Stimulated activated CD8-positive, alpha-beta memory T cell treated with anti-CD3 and anti-CD28 coated beads, Interleukin-7, amount 100 ng/mL, for 48 hours (primary cell): ENCODE data around the gene DIAPH2.

ENCODE experiments used
- DNase-seq, 2 donors: peaks; one replicate each; pipeline ENCODE4 v3.0.0-alpha.2; 2020; ENCODE audit warnings: low read depth in 1 of 2; ENCODE audit errors: extremely low read depth in 1 of 2

DIAPH2 gene

DNA sequence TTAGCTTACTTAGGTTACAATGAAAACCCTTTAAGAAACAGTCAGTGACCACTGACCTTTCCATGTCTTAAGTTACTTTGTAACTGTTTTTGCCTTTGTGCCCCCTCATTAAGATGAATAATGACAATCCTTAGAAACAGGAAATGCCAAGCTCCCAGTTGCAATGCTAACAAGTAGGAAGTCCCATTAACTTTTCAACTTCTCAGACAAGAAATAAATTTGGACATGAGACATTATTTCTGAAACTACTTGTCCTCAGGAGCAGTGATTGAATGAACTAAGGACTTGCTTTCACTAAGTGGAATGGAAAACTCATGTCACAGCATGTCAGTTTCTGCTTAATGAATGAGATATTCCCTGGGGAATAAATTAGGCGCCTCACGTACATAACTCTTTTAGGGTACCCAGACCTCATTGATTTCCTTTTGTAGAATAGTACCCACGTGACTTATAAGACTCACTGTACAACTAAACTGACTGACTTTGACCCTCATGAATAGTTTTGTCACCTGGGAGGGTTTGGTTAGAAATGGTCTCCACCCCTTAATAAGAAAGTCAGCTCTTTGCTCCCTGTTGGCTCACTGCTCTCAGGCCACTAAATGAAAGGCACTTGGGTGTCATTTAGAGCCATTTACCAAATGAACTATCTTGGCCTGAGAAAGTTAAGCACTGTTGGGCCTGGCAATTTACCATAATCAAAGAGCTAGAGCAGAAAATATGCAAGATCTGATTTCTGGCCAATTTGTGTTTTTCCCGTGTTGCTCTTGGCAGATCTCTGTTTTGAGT lies 582.9 kb downstream of the DIAPH2 start:
- no peak for DNase-seq

DNA sequence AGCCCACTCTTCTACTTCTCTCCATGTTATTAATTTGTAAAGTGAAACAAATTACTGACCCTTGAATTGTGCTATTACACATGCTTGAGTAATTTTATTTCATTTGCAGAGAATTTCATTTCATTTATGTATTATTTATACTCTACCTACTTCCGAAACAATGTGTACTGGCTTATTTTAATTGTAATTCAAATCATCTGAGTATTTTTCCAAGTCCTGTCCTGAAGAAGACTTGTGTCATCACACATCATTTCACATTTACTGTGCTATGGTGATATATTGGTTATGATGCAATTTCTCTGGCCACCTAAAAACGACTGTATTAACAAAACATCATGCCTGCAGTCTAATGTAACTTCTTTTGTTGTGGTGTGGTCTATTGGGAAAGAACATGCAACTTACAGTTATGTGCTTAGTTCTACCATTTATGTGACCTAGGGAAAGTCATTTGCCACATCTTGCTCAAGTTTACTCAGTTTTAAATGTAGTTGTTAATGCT lies 583.6 kb downstream of the DIAPH2 start:
- DNase-seq = no peak

DNA sequence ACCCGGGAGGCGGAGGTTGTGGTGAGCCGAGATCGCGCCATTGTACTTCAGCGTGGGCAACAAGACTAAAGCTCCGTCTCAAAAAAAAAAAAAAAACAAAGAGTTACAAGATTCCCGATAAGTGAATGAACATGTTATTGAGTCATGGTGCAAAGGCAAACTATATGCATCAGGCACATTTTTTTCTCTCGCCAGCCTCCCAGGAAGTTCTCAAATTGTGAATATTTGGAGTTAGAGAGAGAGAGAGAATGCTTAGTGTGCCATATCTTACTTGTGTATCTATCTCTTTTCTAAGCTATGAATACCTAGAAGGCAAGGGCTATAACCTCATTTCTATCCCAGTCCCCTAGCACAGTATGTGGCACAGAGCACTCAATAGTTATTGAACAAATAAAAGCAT lies 599.9 kb downstream of the DIAPH2 start:
- DNase-seq = no peak

DNA sequence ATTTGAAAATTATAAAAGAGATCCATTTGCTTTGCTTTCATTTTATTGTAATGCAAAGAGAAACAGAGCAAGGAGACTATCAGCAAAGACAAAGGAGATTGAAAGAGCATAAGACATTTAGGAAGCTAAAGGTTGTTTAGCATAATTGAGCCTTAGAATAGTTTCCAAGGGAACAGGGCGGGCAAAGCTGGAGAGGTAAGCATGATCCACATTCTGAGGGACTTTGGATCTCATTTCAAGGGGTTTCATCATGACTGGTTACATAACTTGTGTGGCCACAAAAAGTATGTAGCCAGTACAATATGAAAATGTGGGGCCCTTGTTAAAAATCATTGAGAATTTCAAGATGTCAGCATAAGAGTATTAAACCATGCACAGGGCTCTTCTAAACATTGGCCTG lies 605.6 kb downstream of the DIAPH2 start:
- DNase-seq = no peak

DNA sequence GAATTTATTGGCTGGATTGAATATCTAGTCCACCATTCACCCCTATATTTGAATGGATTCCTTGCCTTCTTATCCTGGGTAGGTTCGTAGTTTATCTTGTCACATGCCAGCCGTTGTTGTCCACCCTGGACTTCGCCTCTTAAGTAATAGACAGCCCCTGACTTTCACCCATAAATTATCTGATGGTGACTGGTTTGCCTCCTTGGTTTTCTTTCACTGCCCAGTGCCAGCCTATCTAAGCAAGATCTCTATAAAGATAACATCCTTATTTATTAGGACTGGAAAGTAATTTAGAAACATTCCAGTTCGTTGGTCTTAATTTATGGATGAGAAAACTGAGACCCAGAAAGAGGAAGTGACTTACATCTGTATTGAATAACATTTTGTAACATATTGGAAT lies 609.4 kb downstream of the DIAPH2 start:
- no peak for DNase-seq

DNA sequence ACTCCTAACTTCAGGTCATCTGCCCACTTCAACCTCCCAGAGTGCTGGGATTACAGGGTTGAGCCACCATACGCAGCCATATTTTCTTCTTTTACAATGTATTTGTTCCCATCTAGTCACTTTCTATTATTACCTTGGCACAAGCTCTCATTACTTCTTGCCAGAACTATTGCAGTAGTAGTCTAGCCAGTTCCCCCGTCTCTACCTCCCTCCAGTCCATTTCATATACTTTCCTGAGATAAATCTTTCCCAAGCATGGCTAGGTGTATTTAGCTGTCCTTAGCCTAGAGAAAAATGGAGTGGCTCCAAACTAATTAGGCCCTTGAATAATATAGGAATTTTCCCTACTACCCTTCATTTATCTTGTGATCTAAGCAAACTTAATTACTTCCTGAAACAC lies 611.3 kb downstream of the DIAPH2 start:
- DNase-seq = no peak

DNA sequence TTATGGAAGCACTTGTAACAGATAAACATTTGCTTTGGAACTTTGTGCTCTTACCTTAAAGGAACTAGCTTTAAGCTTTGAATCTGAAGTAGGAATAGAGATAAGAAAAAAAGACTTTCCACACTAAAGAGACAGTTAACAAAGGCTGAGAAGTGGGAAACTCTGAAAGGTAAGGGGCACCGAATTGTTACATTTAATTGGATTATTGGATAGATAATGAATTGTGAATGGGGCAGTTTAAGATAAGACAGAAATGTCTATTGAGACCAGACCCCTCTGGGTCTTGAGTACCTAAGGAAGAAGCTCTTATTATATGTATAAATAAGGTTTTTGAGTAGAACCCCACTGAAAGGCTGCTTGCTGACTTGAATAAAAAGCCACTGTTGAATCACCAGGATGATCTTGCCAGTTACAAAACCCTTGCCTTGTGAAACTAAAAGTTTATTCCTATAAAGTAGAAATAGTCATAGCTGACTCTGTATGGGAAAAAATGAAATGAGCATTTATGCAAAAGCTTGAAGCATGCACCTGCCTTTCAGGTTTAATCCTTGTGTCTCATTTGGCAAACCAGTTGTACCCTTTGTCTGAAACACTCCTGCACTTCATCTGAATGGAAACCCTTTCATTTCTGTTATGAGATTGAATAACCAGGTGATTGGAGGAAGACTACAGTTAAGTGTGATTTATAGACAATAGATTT lies 622.3 kb downstream of the DIAPH2 start:
- no peak for DNase-seq

DNA sequence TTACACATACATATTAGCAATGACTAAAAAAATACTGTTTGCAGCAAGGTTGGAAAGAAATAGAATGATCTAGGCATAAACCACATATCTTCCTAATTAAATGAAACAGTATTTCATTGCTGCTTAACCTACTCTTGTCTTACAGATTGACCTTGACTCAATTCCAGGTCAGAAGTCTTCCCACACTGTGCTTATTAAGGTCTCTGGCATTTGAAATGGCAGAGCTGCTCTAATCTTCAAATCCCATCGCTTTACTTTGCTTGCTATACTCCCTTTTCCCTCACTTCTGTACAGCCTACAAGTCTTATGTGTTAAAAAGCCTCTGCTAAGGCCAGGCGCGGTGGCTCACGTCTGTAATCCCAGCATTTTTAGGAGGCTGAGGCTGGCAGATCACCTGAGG lies 623.5 kb downstream of the DIAPH2 start:
- no peak for DNase-seq

DNA sequence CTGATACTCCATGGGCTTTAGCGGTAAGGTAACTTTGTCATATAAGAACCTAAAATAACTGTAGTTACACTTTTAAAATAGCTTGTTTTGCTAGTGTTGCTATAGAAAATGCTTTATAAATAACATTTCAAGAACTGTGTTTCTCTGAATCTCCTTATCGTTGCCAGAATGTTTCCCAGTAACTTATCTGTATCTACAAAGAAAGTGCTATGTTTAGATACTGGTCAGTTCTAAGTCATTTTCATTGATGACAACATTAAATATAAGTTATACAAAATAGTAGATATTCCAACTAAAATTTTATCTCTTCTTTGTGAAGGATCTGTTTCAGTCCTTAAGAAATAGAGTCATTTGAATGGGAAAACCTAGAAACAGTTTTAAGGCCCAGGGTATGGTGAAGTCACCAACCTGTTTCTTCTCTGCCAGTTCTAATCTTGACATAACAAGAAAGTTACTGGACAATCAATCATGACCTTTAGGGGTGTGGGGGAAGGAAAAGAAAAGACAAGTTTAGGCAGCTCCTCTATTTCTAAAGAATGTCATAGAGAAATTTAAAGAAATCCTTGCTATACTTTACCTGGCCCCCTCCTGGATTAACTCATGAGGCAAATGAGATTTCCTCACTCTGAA lies 625.0 kb downstream of the DIAPH2 start:
- DNase-seq = no peak

DNA sequence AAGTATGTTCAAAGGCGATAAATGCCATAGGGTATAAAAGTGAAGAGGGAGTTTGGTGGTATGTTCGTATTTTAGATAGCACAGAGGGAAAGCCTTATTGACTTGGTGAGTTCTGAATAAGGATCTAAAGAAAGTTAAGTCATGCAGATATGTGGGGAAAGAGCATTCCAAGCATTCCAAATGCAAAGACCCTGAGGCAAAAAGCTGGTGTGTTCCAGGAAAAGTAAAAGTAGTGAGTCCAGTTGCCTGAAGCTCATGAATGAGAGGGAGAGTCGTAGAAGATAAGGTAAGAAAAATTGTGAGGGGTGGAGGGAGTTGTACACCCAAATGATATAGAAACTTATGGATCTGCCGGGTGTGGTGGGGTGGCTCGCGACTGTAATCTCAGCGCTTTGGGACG lies 625.7 kb downstream of the DIAPH2 start:
- no peak for DNase-seq

DNA sequence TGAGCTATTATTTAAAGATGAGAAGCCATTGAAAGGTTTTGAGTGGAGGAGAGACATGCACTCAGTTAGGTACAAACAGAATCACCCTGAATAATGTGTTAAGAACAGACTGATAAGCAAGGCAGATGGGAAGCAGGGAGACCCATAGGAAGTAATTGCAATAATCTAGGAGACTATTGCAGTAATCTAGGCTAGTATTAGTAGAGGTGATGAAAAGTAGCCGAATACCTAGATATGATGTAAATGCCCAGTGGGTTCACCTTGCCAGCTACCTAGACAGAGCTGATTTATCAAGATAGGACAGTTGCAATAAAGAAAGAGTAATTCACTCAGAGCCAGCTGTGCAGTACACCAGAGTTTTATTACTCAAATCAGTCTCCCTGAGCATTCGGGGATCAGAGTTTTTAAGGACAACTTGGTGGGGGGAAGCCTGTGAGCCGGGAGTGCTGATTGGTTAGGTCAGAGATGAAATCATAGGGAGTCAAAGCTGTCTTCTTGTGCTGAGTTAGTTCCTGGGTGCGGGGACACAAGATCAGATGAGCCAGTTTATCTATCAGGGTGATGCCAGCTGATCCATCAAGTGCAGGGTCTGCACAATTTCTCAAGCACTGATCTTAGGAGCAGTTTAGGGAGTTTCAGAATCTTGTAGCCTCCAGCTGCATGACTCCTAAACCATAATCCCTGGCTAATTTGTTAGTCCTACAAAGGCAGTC lies 626.6 kb downstream of the DIAPH2 start:
- DNase-seq = no peak

DNA sequence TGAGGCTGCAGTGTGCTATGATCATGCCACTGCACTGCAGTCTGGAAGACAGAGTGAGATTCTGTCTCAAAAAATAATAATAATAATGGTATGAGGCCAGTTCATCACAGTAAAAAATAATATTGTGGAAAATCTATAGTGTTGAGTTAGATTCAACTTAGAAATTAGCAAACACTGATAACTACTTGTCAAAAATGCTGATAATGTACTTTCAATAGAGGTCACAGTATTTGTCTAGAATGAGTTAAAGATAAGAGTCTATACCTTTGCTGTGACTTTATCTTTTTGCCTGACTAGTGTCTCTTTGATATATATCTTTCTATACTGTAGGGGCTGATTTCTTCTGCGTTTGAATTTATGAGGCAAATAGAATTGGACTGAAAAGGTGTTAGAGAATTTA lies 629.7 kb downstream of the DIAPH2 start:
- no peak for DNase-seq

DNA sequence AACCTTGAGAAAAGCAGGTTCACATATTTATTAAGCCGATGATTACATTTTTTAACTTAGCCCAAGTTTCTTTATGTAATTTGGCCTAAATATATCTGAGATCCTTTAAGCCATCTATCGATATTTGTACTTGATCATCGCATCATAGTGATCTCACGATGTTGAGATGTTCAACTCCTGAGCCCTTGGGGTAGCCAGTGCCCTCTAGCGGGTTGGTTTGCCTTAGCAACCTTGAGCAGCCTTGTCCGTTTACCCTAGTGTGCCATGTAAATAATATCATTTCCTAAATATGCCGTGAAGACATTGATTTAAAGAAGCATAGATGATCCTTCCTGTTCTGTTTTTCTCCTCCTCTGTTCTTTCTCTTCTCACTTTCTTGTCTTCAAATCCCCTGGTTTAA lies 631.3 kb downstream of the DIAPH2 start:
- DNase-seq = no peak

DNA sequence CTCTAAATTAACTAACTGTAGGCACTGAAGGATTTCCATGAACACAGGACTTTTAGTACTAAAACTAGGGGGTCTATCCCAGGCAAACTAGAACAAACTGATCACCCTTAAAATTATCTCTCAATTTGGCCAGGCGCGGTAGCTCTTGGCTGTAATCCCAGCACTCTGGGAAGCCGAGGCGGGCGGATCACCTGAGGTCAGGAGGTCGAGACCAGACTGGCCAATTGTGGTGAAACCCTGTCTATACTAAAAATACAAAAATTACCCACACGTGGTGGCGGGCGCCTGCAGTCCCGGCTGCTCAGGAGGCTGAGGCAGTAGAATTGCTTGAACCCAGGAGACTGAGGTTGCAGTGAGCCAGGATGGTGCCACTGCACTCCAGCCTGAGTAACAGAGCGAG lies 635.7 kb downstream of the DIAPH2 start:
- no peak for DNase-seq

DNA sequence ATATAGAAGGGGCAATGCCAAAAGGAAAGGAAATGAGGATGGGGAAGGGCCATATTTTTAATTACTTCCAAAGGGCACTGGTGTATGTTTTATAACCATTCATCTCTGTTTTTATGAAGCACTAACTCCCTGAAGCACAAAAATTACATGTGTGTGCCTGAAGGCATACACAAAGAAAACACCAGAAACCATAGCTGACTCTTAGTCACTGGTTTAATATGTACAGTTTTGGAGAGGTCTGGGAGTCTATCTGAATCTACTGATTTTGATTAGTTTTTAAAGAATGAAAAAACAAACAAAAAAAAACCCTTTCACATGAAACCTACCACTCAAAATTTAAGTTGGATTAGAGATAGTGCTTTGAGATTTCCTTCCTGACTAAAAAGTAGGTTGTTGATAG lies 637.8 kb downstream of the DIAPH2 start:
- DNase-seq = no peak

DNA sequence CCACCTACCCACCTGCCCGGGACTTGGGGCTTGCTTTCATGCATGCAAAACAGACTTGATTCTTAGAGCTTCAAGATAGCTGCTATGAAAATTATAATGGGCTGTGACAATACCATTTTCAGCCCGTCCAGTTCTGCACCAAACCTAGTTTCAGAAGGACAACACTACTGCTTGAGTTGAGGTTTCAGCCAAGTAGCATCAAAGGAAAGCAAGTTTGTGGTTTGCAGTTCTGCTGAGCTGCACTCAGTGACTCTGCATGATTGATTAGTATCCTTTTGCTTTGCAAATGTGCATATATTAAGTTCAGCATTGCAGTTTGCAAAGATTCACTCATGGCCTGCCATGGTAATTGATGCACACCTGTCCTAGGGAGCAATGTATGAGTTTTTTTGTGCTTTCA lies 641.8 kb downstream of the DIAPH2 start:
- DNase-seq = no peak

DNA sequence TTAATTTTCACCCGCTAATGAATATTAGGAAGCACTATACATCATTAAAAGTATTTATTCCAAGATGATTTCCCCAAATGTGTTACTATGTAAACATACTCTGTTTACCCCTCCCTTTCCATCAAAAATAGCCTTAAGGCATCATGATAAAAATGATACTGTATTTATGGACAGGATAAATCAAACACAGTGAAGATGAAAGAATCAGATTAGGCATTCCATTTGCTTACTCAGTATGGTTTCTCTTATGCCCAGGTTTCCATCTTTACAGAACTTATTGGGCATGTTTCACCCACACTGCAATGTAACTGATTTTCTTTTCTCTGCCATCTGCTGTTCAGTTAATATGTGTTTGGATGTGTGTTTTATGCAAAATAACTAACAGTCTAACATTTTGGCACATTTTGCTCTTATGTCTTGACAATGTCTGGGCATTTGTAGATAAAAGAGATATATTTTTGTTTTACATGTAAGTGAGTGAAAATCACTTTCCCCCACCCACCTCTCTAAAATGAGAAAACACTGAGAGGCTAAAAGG lies 644.3 kb downstream of the DIAPH2 start:
- DNase-seq = no peak

DNA sequence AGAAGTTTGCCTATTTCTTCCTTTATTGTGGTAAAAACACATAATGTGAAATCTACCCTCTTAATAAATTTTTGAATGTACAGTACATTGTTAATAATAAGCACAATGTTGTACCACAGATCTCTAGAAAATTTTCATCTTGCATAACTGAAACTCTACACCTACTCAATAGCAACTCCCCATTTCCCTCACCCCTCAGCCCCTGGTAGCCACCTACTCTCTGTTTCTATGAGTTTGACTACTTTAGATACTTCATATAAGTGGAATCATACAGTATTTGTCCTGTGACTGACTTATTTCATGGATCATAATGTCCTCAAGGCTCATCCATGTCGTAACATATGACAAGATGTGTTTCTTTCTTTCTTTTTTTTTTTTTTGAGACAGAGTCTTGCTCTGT lies 645.5 kb downstream of the DIAPH2 start:
- DNase-seq = no peak

DNA sequence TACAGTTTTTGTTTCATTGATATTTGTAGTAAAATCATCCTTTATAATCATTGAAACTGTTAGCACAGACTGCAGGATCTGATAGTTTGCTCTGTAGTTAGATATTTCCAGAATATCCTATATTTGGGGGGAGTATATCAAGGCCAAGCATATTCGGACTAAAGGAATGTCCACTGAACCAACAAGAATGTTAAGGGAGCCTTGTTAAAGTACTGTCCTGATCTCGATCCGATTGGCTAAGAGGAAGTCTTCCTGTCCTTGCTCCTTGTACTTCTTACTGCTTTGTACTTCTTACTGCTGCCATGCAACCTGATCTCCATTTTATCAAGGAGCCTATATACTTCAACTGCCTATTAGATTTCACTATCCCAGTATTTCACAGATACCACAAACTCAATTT lies 648.3 kb downstream of the DIAPH2 start:
- no peak for DNase-seq

DNA sequence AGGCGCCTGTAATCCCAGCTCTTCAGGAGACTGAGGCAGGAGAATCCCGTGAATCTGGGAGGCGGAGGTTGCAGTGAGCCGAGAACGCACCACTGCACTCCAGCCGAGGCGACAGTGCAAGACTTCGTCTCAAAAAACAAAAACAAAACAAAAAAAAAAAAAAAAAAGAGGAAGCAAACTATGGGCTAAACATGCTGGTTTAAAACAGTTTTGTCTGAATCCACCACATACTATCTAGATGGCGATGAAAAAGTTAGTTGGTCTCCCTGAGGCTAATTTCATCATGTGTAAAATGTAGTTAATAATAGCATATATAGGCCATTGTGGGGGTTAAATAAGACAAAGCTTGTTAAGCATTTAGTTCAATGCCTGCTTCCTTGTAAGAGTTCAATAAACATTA lies 650.2 kb downstream of the DIAPH2 start:
- no peak for DNase-seq

DNA sequence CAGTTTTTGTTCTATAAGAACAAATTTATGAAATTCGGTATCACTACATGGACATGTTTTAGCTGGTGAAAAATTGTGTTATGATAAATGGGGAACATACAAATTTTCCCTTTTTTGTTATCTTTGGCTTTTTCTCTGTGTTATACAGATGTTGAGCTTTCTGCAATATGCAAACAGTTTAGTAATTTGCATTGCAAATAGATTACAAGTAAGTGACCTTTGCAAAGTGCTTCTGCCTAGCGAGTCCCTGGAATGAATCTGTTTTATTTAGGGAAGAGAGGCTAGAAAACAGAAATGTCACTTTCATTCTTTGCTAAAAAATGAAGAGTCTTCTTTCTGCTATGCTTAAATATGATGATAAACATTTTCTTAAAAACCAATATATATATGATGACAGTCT lies 660.1 kb downstream of the DIAPH2 start:
- no peak for DNase-seq
